ENCODE results near the gene FHIT.

- no peak for TF ChIP-seq CTCF (IDR thresholded peaks at IDR 0.05; ENCODE audit: low read depth, low read length, missing input control)
- TF ChIP-seq MAX (IDR thresholded peaks at IDR 0.05): no peak
- no peak for TF ChIP-seq GABPA (IDR thresholded peaks at IDR 0.05 in 1 of 2, conservative IDR thresholded peaks at IDR 0.05 in 1 of 2)
- no peak for TF ChIP-seq RAD21 (IDR thresholded peaks at IDR 0.05)
- no peak for TF ChIP-seq REST (IDR thresholded peaks at IDR 0.05)
- no peak for TF ChIP-seq ZBTB33 (IDR thresholded peaks at IDR 0.05)
- no peak for TF ChIP-seq YY1 (IDR thresholded peaks at IDR 0.05)
- TF ChIP-seq FOXA1 (IDR thresholded peaks at IDR 0.05): no peak
- TF ChIP-seq HNF4G (IDR thresholded peaks at IDR 0.05): no peak
Measured at GRCh38 chr3:60309539-60310268, 941.5 kb downstream of the FHIT start.

All from liver (tissue), 3 donors.